SK-N-SH treated with all-trans-retinoic acid at 6 μM for 48 hours (cell line): ENCODE data around the gene ANKRD40CL.

Experiments
- ATAC-seq: fragments of 200-7000 bp; cut with Tn5 transposase; 3 replicates; pipeline ENCODE4 v1.9.1; 2020; ENCODE audit warnings: mild to moderate bottlenecking, moderate library complexity
- ARNTL ChIP-seq: fragments of 450-650 bp; formaldehyde crosslinking; IDR thresholded peaks from 2 replicates; pipeline ENCODE4 v1.5.0; 2020; ENCODE audit warnings: low read depth, mild to moderate bottlenecking, moderate library complexity, borderline replicate concordance
- CSDC2 ChIP-seq: fragments of 250-450 bp; sonication (Bioruptor Pico); IDR thresholded peaks from 2 replicates; pipeline ENCODE4 v1.5.0; 2020; ENCODE audit warnings: mild to moderate bottlenecking, moderate library complexity
- ESRRG ChIP-seq: fragments of 250-450 bp; sonication (Bioruptor Pico); IDR thresholded peaks from 2 replicates; pipeline ENCODE4 v1.6.1; 2021; ENCODE audit warnings: mild to moderate bottlenecking
- GLIS3 ChIP-seq: fragments of 250-450 bp; sonication (Bioruptor Pico); IDR thresholded peaks from 2 replicates; pipeline ENCODE4 v1.5.0; 2020; ENCODE audit warnings: mild to moderate bottlenecking, moderate library complexity
- ISL1 ChIP-seq: fragments of 250-450 bp; sonication (Bioruptor Pico); IDR thresholded peaks from 2 replicates; pipeline ENCODE4 v2.1.2; 2022; ENCODE audit warnings: mild to moderate bottlenecking, moderate library complexity
- OSR1 ChIP-seq: fragments of 250-450 bp; sonication (Bioruptor Pico); IDR thresholded peaks from 2 replicates; pipeline ENCODE4 v1.8.0; 2022; ENCODE audit warnings: moderate library complexity, mild to moderate bottlenecking, inconsistent platforms
- PPARA ChIP-seq: fragments of 250-450 bp; sonication (Bioruptor Pico); IDR thresholded peaks from 2 replicates; pipeline ENCODE4 v1.5.0; 2020; ENCODE audit warnings: mild to moderate bottlenecking, borderline replicate concordance
- RARB ChIP-seq: fragments of 250-450 bp; sonication (Bioruptor Pico); IDR thresholded peaks from 2 replicates; pipeline ENCODE4 v1.8.0; 2021; ENCODE audit warnings: mild to moderate bottlenecking, moderate library complexity
- SNAI2 ChIP-seq: fragments of 250-450 bp; sonication (Bioruptor Pico); IDR thresholded peaks from 2 replicates; pipeline ENCODE4 v1.5.0; 2020; ENCODE audit warnings: mild to moderate bottlenecking, moderate library complexity
- TCF4 ChIP-seq: fragments of 250-450 bp; sonication (Bioruptor Pico); IDR thresholded peaks from 2 replicates; pipeline ENCODE4 v1.8.0; 2021; ENCODE audit warnings: mild to moderate bottlenecking, moderate library complexity, borderline replicate concordance
- TOX ChIP-seq: fragments of 250-450 bp; sonication (Bioruptor Pico); IDR thresholded peaks from 2 replicates; pipeline ENCODE4 v1.8.0; 2021; ENCODE audit warnings: mild to moderate bottlenecking, moderate library complexity, borderline replicate concordance
- ZFP30 ChIP-seq: fragments of 450-650 bp; formaldehyde crosslinking; IDR thresholded peaks from 2 replicates; pipeline ENCODE4 v1.5.0; 2022; ENCODE audit warnings: mild to moderate bottlenecking, moderate library complexity
- ZNF565 ChIP-seq: fragments of 450-650 bp; formaldehyde crosslinking; conservative IDR thresholded peaks from 2 replicates; pipeline ENCODE4 v1.5.0; 2020; ENCODE audit warnings: low read depth, mild to moderate bottlenecking, moderate library complexity
- ZNF8 ChIP-seq: fragments of 450-650 bp; formaldehyde crosslinking; IDR thresholded peaks from 2 replicates; pipeline ENCODE4 v1.5.0; 2020; ENCODE audit warnings: mild to moderate bottlenecking, moderate library complexity
- TF ChIP-seq, protein P1 (sequence below): fragments of 250-450 bp; sonication (Bioruptor Pico); IDR thresholded peaks from 2 replicates; pipeline ENCODE4 v1.8.0; 2021; ENCODE audit warnings: low read depth, mild to moderate bottlenecking, moderate library complexity, borderline replicate concordance
- TF ChIP-seq, protein P2 (sequence below): fragments of 250-450 bp; sonication (Bioruptor Pico); IDR thresholded peaks from 2 replicates; pipeline ENCODE4 v1.5.1; 2020; ENCODE audit warnings: low read depth, mild to moderate bottlenecking, moderate library complexity
- TF ChIP-seq, protein P3 (sequence below): fragments of 250-450 bp; sonication (Bioruptor Pico); IDR thresholded peaks from 2 replicates; pipeline ENCODE4 v1.5.1; 2021; ENCODE audit warnings: mild to moderate bottlenecking, moderate library complexity

Gene ANKRD40CL

DNA sequence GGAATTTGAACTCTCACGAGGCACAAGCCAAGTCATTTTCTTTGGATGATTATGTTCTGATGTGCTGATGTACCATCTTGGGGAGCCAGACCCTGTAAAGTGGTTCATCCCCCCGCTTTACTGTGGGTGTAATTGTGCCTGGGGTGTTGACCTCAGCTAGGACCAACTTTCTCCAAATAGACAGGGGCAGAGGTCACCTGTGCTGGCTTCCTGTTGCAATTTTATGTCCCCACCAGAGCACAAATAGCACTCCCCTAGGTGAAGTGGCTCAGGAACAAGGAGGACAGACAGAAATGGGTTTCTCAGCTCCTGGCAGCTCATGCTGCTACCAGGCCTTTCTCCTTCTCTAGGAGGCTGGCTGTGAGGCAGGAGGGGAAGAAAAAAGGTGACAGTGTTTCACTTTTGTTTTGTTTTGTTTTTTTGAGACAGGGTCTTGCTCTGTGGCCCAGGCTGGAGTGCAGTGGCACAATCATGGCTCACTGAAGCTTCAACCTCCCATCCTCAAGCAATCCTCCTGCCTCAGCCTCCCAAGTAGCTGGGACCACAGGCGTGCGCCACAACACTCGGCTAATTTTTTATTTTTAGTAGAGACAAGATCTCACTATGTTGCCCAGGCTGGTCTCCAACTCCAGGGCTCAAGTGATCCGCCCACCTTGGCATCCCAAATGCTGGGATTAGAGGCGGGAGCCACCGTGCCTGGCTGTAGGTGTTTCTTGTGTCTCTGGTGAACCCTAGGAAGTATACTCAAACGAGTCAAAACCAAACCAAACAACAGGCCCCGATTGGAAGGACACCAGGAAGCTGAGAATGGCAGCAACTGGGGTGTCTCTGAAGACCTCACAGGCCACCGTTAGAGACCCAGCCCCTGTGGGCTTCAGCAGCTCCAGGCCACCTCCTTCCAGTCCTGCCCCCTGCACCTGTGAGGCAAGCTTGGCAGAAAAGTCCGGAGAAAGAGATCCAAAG lies 35.6 kb upstream of the ANKRD40CL start:
- TF ChIP-seq SNAI2 (CRISPR knock-in tag) (no peak), RARB (CRISPR knock-in tag) (no peak), ARNTL (CRISPR knock-in tag) (no peak), TCF4 (CRISPR knock-in tag) (no peak), GLIS3 (CRISPR knock-in tag) (no peak), CSDC2 (CRISPR knock-in tag) (no peak), ESRRG (CRISPR knock-in tag) (no peak), PPARA (CRISPR knock-in tag) (no peak)
- no peak for ATAC-seq

DNA sequence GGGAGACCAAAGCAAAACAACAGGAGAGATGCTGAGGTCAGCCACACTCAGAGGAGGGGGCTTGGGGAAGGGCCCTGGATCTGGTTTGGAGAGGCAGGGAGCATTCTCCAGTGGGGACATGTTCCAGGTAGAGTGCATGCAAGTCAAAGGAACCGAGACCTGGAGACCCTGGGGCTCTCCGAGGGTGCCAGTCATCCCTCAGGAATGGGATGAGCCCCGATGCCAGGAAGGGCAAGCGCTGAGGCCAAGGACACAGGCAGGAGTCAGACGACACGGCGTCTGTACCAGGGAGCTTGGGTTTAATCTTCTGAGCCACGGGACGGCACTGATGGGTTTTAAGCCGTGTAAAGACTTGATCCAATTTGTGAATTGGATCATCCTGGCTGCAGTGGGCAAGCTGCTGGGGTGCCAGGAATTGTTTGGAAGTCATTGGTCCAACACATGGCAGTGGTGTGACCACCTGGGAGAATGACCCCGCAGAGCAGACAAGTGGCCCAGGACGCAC lies 32.9 kb upstream of the ANKRD40CL start:
- no peak for TF ChIP-seq ARNTL (CRISPR knock-in tag)
- TF ChIP-seq RARB (CRISPR knock-in tag): no peak
- TF ChIP-seq ZNF565 (CRISPR knock-in tag): no peak
- TF ChIP-seq, protein P1, sequence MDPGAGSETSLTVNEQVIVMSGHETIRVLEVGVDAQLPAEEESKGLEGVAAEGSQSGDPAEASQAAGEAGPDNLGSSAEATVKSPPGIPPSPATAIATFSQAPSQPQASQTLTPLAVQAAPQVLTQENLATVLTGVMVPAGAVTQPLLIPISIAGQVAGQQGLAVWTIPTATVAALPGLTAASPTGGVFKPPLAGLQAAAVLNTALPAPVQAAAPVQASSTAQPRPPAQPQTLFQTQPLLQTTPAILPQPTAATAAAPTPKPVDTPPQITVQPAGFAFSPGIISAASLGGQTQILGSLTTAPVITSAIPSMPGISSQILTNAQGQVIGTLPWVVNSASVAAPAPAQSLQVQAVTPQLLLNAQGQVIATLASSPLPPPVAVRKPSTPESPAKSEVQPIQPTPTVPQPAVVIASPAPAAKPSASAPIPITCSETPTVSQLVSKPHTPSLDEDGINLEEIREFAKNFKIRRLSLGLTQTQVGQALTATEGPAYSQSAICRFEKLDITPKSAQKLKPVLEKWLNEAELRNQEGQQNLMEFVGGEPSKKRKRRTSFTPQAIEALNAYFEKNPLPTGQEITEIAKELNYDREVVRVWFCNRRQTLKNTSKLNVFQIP (CRISPR knock-in tag): no peak
- TF ChIP-seq TCF4 (CRISPR knock-in tag): no peak
- TF ChIP-seq GLIS3 (CRISPR knock-in tag): no peak
- no peak for ATAC-seq

DNA sequence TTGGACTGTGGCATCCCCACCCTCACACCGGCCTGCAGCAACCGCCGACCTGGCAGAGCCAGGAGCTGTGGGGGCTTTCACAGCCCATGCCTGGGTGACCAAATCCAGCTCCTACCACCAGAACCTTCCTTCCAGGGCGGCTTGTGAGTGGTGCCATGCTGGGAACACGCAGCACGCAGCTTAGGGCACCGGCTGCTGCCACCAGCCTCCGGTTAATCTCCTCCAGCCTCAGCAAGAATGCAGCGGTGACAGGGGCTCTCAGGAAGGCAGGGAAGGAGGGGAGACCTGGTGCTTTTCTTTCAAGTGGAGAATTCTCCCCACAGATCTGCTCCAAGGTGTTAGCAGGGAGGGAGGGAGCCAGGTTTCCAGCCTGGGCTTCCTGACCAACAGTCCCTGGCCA lies 32.3 kb upstream of the ANKRD40CL start:
- no peak for TF ChIP-seq PPARA (CRISPR knock-in tag)
- TF ChIP-seq ZFP30: no peak
- TF ChIP-seq TCF4 (CRISPR knock-in tag): no peak
- TF ChIP-seq GLIS3 (CRISPR knock-in tag): no peak
- TF ChIP-seq TOX (CRISPR knock-in tag): no peak
- TF ChIP-seq, protein P2, sequence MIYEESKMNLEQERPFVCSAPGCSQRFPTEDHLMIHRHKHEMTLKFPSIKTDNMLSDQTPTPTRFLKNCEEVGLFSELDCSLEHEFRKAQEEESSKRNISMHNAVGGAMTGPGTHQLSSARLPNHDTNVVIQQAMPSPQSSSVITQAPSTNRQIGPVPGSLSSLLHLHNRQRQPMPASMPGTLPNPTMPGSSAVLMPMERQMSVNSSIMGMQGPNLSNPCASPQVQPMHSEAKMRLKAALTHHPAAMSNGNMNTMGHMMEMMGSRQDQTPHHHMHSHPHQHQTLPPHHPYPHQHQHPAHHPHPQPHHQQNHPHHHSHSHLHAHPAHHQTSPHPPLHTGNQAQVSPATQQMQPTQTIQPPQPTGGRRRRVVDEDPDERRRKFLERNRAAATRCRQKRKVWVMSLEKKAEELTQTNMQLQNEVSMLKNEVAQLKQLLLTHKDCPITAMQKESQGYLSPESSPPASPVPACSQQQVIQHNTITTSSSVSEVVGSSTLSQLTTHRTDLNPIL (CRISPR knock-in tag): no peak
- no peak for ATAC-seq

DNA sequence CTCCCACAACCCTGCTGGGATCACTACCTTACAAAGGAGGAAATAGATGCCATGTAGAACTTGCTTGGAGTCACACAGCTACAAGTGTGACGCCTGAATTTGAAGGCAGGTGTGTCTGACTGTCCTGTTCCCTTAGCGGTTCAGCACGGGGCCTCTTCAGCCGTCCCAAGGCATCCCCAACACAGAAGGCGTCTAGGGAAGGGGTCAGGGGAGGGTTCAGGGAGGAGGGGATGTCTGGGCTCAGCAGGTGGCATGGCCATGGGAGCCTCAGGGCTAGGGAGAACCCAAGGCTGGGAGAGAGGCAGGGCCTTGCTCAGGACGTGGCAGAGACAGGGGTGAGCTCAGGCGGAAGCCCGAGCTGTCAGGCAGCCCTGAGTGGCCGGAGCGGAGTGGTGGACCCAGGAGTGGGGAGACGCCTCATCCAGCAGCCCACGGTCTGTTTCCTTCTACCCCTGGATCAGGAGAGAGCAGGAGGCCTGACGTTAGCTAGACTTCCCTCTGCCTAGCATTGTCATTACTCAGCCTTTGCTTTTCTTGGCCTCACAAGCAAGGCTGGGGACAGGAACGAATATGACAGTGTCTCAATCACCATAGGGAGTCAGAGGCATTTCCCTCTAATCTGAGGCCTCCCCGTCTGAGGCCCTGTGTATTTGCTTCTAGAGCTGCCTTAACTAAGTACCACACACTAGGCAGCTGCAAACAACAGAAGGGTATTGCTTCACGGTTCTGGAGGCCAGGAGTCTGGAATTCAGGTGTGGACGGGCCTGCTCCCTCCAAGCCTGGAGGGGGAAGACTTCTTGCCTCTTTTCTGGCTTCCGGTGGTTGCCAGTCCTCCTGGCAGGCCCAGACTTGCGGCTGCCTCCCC lies 31.3 kb upstream of the ANKRD40CL start:
- ATAC-seq: peak; percentile 11; the same call in 2 of the 3 replicates
- TF ChIP-seq PPARA (CRISPR knock-in tag) (no peak), ZNF8 (no peak), RARB (CRISPR knock-in tag) (no peak), OSR1 (CRISPR knock-in tag) (no peak), ISL1 (CRISPR knock-in tag) (no peak)
- TF ChIP-seq, protein P3, sequence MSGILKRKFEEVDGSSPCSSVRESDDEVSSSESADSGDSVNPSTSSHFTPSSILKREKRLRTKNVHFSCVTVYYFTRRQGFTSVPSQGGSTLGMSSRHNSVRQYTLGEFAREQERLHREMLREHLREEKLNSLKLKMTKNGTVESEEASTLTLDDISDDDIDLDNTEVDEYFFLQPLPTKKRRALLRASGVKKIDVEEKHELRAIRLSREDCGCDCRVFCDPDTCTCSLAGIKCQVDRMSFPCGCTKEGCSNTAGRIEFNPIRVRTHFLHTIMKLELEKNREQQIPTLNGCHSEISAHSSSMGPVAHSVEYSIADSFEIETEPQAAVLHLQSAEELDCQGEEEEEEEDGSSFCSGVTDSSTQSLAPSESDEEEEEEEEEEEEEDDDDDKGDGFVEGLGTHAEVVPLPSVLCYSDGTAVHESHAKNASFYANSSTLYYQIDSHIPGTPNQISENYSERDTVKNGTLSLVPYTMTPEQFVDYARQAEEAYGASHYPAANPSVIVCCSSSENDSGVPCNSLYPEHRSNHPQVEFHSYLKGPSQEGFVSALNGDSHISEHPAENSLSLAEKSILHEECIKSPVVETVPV: no peak
- TF ChIP-seq, protein P1 (CRISPR knock-in tag): no peak
